Right lobe of liver (tissue), 4 donors: ENCODE results near the gene PIP5K1B.

Experiments
- POLR2A ChIP-seq: fragments of 450-650 bp; IDR thresholded peaks from one replicate; pipeline ENCODE4 v1.6.1; 2017; ENCODE audit warnings: antibody characterized with exemption, mild to moderate bottlenecking
- TF ChIP-seq, protein P1 (sequence below), 4 donors: fragments of 200-600 bp in 3 of 4; fragments of 450-650 bp in 1 of 4; IDR thresholded peaks; one replicate each; pipeline versions ENCODE4 v1.5.1 to v1.8.0; 2016 to 2022; ENCODE audit warnings: antibody characterized with exemption in 4 of 4, mild to moderate bottlenecking in 2 of 4
- donor health status: DM: no; HTN: no; CAD: no.
- donor health status: DM: no; HTN: no; CAD: no.
- donor health status: DM: no; HTN: yes; CAD: no.

DNA sequence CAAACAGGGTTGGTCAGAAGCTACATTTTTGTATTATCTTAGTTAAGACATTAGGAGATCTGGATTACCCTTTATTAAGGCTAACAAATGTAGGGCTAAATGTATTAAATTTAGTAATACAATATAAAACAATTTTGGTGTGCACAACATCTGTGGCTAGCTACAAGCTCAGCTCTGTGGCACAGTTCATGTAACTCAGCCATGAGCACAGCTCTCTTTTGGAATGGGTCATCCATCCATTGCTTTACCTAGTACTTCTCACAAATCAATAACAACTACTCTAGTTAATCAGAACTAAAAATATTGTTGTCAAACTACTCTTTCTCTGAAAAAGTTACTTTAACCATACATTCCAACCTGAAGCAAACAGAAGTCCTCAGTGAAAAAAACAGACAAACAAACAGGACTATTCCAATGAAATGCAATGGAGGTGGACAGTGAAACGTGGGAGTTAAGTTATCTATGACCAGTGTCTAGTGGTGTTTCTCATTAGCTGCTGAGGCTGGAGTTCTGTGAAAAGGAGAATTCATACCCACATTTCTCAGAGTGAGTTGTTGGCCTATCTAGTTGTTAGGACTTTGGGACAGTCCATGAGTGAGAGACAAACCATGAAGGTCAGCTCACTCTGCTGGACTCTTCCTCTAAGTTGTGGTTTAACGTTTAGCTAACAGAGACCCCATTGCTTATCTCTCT lies 55.1 kb downstream of the PIP5K1B start:
- TF ChIP-seq, protein P1, sequence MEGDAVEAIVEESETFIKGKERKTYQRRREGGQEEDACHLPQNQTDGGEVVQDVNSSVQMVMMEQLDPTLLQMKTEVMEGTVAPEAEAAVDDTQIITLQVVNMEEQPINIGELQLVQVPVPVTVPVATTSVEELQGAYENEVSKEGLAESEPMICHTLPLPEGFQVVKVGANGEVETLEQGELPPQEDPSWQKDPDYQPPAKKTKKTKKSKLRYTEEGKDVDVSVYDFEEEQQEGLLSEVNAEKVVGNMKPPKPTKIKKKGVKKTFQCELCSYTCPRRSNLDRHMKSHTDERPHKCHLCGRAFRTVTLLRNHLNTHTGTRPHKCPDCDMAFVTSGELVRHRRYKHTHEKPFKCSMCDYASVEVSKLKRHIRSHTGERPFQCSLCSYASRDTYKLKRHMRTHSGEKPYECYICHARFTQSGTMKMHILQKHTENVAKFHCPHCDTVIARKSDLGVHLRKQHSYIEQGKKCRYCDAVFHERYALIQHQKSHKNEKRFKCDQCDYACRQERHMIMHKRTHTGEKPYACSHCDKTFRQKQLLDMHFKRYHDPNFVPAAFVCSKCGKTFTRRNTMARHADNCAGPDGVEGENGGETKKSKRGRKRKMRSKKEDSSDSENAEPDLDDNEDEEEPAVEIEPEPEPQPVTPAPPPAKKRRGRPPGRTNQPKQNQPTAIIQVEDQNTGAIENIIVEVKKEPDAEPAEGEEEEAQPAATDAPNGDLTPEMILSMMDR (IDR thresholded peaks at IDR 0.05) = no peak
- no peak for TF ChIP-seq POLR2A
